Measurements from ENCODE around the gene VPS26A. TPM values are rescaled to one million over a fixed set of nuclear protein-coding genes. Genes with fewer than 3 reads are reported as not detected.

The VPS26A gene
- total RNA-seq: 43.2 TPM

DNA sequence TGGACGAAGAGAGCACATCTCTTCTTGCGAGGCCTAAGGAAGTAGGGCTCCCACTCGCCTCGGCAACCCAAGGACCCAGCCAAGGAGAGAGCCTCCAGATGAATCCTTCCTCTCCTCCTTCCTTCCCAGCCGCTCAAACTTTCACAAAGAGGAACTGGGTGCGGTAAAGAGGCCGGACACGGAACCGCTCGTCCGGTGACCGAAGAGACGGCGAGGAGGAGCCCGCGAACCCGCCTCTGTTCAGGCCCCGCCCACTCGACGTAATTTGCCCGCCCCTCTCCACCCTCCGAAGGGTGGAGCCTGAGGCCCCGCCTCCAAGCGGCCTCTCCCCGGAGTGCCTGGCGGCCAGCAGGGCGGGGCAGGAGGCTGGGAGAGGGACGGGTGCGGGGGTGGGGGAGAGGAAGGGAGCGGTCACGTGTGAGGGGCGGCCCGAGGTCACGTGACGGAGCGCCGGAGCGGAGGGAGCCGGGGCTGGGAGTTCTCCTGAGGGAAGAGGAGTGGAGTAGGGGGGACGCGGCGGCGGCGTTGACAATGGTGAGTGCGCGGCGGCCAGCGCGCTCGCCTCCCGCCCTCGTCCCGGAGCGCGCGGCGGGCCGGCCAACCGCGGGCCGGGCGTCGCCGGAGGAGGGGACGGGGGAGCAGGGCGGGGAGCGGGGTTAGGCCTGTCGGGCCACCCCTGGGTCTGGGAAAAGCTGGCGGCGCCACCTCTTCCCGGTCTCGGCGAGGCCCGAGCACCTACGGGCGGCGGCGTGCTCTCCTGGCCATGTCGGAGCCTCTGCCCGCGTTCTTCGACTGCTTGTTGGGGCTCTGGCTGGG lies at the start of gene VPS26A:
TSS of gene VPS26A (plus strand) at position 432 of the 816 bp plus-strand sequence. CDS start at position 532, 100 bp downstream.

DNA sequence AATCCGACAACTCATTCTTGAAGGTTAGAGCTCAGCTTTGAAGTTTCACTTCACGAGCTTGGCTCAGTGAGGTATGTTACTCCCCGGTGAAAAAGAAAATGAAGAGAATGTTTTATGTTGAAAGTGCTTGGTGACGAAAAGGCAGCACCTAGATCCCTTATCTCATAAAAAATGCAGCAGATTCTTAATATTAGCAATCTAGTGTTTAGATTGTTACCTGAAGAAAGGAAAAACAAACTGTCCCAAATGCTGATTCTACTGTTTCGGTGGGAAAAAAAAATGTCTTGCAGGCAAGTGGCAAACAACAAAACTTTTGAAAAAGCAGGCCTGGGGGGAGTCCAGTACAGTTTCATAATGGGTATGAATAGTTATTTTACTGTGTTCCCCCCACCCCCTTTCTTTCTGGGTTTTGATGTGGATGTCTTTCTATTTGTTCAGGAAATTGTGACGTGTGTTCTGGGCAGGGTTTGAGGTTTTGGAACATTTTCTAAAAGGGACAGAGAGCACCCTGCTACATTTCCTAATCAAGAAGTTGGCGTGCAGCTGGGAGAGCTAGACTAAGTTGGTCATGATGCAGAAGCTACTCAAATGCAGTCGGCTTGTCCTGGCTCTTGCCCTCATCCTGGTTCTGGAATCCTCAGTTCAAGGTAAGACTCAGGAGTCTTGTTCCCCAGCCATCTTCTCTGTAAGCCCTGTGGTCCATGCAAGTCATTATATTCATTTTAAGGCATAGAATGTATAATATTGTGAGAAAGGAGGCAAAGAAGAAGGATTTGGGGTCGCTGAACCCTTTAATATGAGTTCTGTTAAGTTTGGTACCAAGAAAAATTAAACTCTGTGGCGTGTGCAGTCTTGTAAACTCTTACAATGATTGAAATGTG lies 36.1 kb upstream of the VPS26A start, which contains the start of gene SRGN:
TSS of gene SRGN (plus strand) at position 514 of the 881 bp plus-strand sequence. CDS start at position 569, 55 bp downstream.

DNA sequence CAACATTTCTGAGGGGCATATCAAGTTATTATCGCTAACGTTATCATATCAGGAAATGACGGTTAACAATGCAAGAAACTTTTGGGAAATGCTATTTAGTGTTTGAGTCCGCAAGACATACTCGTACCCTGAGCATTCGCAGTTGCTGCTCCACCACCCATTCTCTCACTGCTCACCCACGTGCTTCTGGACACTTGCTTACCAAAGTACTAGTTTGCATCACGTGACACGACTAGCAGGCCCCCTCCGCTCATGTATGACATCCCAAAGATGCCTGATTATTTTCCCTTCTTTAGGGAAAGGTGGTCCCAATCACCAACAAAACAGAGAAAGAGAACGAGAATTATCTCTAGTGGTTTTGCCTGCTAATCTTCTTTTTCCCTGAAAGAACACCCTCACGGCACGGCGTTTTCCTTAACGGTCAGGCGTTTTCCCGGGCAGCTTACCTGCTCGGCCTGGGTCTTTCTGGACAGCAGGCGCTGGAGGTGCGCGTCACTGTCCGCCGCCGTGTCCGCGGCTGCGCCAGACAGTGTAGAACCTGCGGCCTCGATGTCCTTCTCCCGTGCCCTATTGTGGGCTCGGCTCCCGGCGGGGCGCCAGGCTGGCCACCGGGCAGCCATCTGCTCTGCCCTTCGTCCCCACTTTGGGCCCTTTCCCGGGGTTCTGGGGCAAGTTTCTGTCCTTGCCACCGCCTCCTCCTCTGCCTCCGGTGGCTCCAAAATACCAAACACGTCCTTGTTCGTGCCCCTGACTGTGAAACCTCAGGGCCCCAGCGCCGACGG lies 56.0 kb downstream of the VPS26A start, which contains the start of gene SUPV3L1:
TSS of gene SUPV3L1 (plus strand) at position 492 of the 782 bp plus-strand sequence. CDS start at position 550, 58 bp downstream.

DNA sequence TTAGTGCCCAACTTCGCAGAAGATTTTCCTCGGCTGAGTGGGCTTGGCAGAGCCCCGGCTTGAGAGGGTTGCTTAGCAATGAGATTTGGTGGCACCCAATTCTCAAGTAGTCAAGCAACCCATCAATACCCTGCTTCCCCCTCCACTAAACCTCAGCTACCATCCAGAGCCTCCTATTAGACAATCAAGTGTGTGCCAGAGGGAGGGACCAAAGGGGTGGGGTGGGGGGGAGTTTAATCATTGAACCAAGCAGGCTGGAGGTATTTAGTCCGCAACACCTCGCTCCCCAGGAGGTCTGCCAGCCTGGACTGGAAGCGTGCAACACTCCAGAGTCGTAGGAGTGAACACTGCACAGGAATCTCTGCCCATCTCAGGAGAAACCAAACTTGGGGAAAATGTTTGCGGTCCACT lies 96.1 kb downstream of the VPS26A start, which contains the start of gene HKDC1:
TSS of gene HKDC1 (plus strand) at position 292 of the 411 bp plus-strand sequence. CDS start at position 396, 104 bp downstream.

Small RNAs within 50 kb of the gene (small RNA-seq; reads per million reads assigned to genes)
- not detected for gene RF00017 (ENCODE audit: low replicate concordance)

Other genes starting within 250 kb of the VPS26A start
- gene DDX50, start 222.9 kb upstream of the VPS26A start, total RNA-seq: 39.1 TPM
- gene DDX21, start 168.0 kb upstream of the VPS26A start, total RNA-seq: 36.6 TPM
- gene KIFBP, start 135.4 kb upstream of the VPS26A start, total RNA-seq: 50.4 TPM
- 8.1 TPM for gene SRGN, start 36.1 kb upstream of the VPS26A start, total RNA-seq
- 41.0 TPM for gene SUPV3L1, start 56.1 kb downstream of the VPS26A start, total RNA-seq
- gene HKDC1, start 96.2 kb downstream of the VPS26A start, total RNA-seq: 3.1 TPM
- 92.3 TPM for gene HK1, start 154.3 kb downstream of the VPS26A start, total RNA-seq